HEK293 (cell line): ENCODE data around the gene C4orf50.

ENCODE experiments used
- CTCF ChIA-PET: fragments of 350-600 bp; formaldehyde crosslinking; extraction: SDS; loops from one replicate; lab custom pipeline; 2021; ENCODE audit warnings: antibody characterized with exemption; lab: Yijun Ruan, JAX
- POLR2A ChIA-PET: fragments of 300-600 bp; formaldehyde crosslinking; extraction: SDS; loops from one replicate; lab custom pipeline; 2020; ENCODE audit warnings: antibody characterized with exemption, inconsistent platforms; lab: Yijun Ruan, JAX
- H3K27ac ChIP-seq: fragments of 200-500 bp; sonication (Bioruptor generic); 2 replicates; pipeline ENCODE4 v1.5.1; 2014; ENCODE audit warnings: low read depth, low read length, control low read depth, inconsistent platforms; ENCODE audit errors: extremely low read depth
- H3K36me3 ChIP-seq, 2 experiments: fragments of 200-500 bp in 1 of 2; sonication (Bioruptor generic) in 1 of 2; 1 replicate in 1 of 2; 2 replicates in 1 of 2; pipeline ENCODE4 v1.5.1; 2014 to 2017; ENCODE audit warnings: inconsistent platforms in 2 of 2, low read length in 2 of 2; ENCODE audit not compliant: control insufficient read depth in 2 of 2, insufficient read depth in 1 of 2
- H3K4me1 ChIP-seq: fragments of 200-500 bp; sonication (Bioruptor generic); 2 replicates; pipeline ENCODE4 v1.5.1; 2014; ENCODE audit warnings: mild to moderate bottlenecking, low read length, inconsistent platforms; ENCODE audit not compliant: control insufficient read depth, insufficient read depth
- H3K4me3 ChIP-seq: 2 replicates; pipeline ENCODE4 v1.5.1; 2011; ENCODE audit warnings: low read depth, mild to moderate bottlenecking, control low read depth, low read length, moderate library complexity
- H3K9me3 ChIP-seq: fragments of 200-500 bp; sonication (Bioruptor generic); 2 replicates; pipeline ENCODE4 v1.5.1; 2014; ENCODE audit warnings: low read depth, low read length, inconsistent platforms; ENCODE audit not compliant: control insufficient read depth, insufficient read depth
- FEZF1 ChIP-seq: fragments of 450-650 bp; formaldehyde crosslinking; IDR thresholded peaks from 2 replicates; pipeline ENCODE4 v1.5.1; 2016; ENCODE audit warnings: missing biosample characterization, missing genetic modification characterization
- KLF16 ChIP-seq: fragments of 450-650 bp; formaldehyde crosslinking; IDR thresholded peaks from 2 replicates; pipeline ENCODE4 v1.5.1; 2017; ENCODE audit warnings: missing biosample characterization, missing genetic modification characterization
- MEIS1 ChIP-seq: sonication (generic); formaldehyde crosslinking; IDR thresholded peaks from 2 replicates; pipeline ENCODE4 v1.8.1; 2022; ENCODE audit warnings: missing genetic modification reagents, mild to moderate bottlenecking, borderline replicate concordance
- ZFHX2 ChIP-seq: fragments of 450-650 bp; formaldehyde crosslinking; conservative IDR thresholded peaks from 2 replicates; pipeline ENCODE4 v1.5.1; 2016; ENCODE audit warnings: missing biosample characterization, missing genetic modification characterization
- ZNF140 ChIP-seq: fragments of 450-650 bp; formaldehyde crosslinking; IDR thresholded peaks from 2 replicates; pipeline ENCODE4 v1.5.1; 2016; ENCODE audit warnings: missing biosample characterization, missing genetic modification characterization
- ZNF341 ChIP-seq: fragments of 450-650 bp; formaldehyde crosslinking; IDR thresholded peaks from 2 replicates; pipeline ENCODE4; 2016; ENCODE audit warnings: low read depth, missing biosample characterization, missing genetic modification characterization
- ZNF548 ChIP-seq: fragments of 450-650 bp; formaldehyde crosslinking; IDR thresholded peaks from 2 replicates; pipeline ENCODE4 v1.5.1; 2016; ENCODE audit warnings: missing biosample characterization, missing genetic modification characterization
- ZNF560 ChIP-seq: fragments of 450-650 bp; formaldehyde crosslinking; IDR thresholded peaks from 2 replicates; pipeline ENCODE4 v1.5.1; 2017; ENCODE audit warnings: missing biosample characterization, missing genetic modification characterization, borderline replicate concordance
- ZNF623 ChIP-seq: fragments of 450-650 bp; formaldehyde crosslinking; IDR thresholded peaks from 2 replicates; pipeline ENCODE4 v1.5.1; 2016; ENCODE audit warnings: missing biosample characterization, missing genetic modification characterization
- ZNF629 ChIP-seq: fragments of 450-650 bp; formaldehyde crosslinking; IDR thresholded peaks from 2 replicates; pipeline ENCODE4 v1.5.1; 2017; ENCODE audit warnings: missing biosample characterization, missing genetic modification characterization
- ZNF707 ChIP-seq: fragments of 450-650 bp; formaldehyde crosslinking; IDR thresholded peaks from 2 replicates; pipeline ENCODE4 v1.5.1; 2016; ENCODE audit warnings: missing biosample characterization, missing genetic modification characterization
- ZNF76 ChIP-seq: fragments of 450-650 bp; formaldehyde crosslinking; IDR thresholded peaks from 2 replicates; pipeline ENCODE4; 2016; ENCODE audit warnings: low read depth, missing biosample characterization, missing genetic modification characterization, borderline replicate concordance
- ZNF777 ChIP-seq: fragments of 450-650 bp; formaldehyde crosslinking; IDR thresholded peaks from 2 replicates; pipeline ENCODE4 v1.5.1; 2017; ENCODE audit warnings: missing biosample characterization, missing genetic modification characterization, borderline replicate concordance
- ZSCAN16 ChIP-seq: fragments of 450-650 bp; formaldehyde crosslinking; IDR thresholded peaks from 2 replicates; pipeline ENCODE4 v1.5.1; 2016; ENCODE audit warnings: missing biosample characterization, missing genetic modification characterization
- ZSCAN23 ChIP-seq: fragments of 450-650 bp; formaldehyde crosslinking; IDR thresholded peaks from 2 replicates; pipeline ENCODE4 v1.5.1; 2016; ENCODE audit warnings: missing biosample characterization, missing genetic modification characterization
- TF ChIP-seq, protein P1 (sequence below): fragments of 450-650 bp; formaldehyde crosslinking; IDR thresholded peaks from 2 replicates; pipeline ENCODE4 v1.5.1; 2016; ENCODE audit warnings: missing biosample characterization, missing genetic modification characterization
- TF ChIP-seq, protein P2 (sequence below): fragments of 450-650 bp; formaldehyde crosslinking; IDR thresholded peaks from 2 replicates; pipeline ENCODE4 v1.5.1; 2017; ENCODE audit warnings: missing biosample characterization, missing genetic modification characterization
- TF ChIP-seq, protein P3 (sequence below): fragments of 450-650 bp; formaldehyde crosslinking; IDR thresholded peaks from 2 replicates; pipeline ENCODE4 v1.5.1; 2017; ENCODE audit warnings: missing biosample characterization, missing genetic modification characterization
- TF ChIP-seq, protein P4 (sequence below): fragments of 450-650 bp; formaldehyde crosslinking; IDR thresholded peaks from 2 replicates; pipeline ENCODE4 v1.5.1; 2016; ENCODE audit warnings: missing biosample characterization, missing genetic modification characterization
- TF ChIP-seq, protein P5 (sequence below): sonication (generic); formaldehyde crosslinking; IDR thresholded peaks from 2 replicates; pipeline ENCODE4 v1.8.1; 2022; ENCODE audit warnings: mild to moderate bottlenecking, moderate library complexity, missing genetic modification reagents

Gene C4orf50

DNA sequence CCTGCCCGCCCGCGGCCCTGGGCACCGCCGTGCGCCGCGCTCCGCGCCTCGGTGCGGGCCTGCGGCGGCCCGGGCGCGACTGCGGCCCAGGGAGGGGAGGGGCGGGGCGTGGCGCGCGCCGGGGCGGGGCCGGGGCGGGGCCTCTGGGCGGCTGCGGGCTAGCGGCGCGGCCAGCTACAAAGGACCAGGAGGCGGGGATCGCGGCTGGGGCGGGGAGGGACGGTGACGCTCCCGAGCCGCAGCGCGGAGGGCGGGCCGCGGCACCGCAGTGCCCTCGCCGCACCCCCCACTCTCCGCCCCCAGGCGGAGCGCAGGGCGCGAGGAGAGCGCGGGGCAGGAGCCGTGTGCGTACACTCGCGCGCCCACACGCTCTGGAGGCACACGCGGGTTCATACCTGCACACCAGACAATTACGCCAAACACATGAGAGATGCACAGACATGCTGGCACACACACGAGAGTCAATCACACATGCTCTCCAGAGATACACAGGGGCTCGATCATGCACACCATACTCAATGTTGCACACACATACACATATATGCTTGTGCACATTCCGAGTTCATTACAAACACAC lies 125.1 kb downstream of the C4orf50 start, which contains the start of gene CRMP1:
CRMP1 (minus strand) TSS at position 83 of the 577 bp plus-strand sequence. CDS start 117 bp downstream, outside the sequence.
- POLR2A ChIA-PET = no interaction called here
- CTCF ChIA-PET = no interaction called here
- no peak within 1 kb of the TSS for H3K27ac ChIP-seq
- H3K4me1 ChIP-seq = no peaks in the 10 kb centered on the region
- no peak within 1 kb of the TSS for H3K4me3 ChIP-seq
- TF ChIP-seq, protein P1, sequence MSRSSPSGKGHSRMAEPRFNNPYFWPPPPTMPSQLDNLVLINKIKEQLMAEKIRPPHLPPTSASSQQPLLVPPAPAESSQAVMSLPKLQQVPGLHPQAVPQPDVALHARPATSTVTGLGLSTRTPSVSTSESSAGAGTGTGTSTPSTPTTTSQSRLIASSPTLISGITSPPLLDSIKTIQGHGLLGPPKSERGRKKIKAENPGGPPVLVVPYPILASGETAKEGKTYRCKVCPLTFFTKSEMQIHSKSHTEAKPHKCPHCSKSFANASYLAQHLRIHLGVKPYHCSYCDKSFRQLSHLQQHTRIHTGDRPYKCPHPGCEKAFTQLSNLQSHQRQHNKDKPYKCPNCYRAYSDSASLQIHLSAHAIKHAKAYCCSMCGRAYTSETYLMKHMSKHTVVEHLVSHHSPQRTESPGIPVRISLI (tag by site-specific recombination) = no peak
- TF ChIP-seq ZNF341 (tag by site-specific recombination) = no peak
- no peak for TF ChIP-seq KLF16 (tag by site-specific recombination)
- no peak for TF ChIP-seq ZNF140 (tag by site-specific recombination)
- no peak for TF ChIP-seq ZNF623 (tag by site-specific recombination)
- no peak for TF ChIP-seq FEZF1
- TF ChIP-seq, protein P2, sequence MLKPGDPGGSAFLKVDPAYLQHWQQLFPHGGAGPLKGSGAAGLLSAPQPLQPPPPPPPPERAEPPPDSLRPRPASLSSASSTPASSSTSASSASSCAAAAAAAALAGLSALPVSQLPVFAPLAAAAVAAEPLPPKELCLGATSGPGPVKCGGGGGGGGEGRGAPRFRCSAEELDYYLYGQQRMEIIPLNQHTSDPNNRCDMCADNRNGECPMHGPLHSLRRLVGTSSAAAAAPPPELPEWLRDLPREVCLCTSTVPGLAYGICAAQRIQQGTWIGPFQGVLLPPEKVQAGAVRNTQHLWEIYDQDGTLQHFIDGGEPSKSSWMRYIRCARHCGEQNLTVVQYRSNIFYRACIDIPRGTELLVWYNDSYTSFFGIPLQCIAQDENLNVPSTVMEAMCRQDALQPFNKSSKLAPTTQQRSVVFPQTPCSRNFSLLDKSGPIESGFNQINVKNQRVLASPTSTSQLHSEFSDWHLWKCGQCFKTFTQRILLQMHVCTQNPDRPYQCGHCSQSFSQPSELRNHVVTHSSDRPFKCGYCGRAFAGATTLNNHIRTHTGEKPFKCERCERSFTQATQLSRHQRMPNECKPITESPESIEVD (tag by site-specific recombination) = no peak
- no peak for TF ChIP-seq ZNF76
- TF ChIP-seq MEIS1 (CRISPR knock-in tag) = no peak
- TF ChIP-seq, all 188 proteins: peak for 0
- Histone ChIP-seq H3K9me3 (no peaks in the 10 kb centered on the region), H3K36me3 (no peaks in the 10 kb centered on the region)

DNA sequence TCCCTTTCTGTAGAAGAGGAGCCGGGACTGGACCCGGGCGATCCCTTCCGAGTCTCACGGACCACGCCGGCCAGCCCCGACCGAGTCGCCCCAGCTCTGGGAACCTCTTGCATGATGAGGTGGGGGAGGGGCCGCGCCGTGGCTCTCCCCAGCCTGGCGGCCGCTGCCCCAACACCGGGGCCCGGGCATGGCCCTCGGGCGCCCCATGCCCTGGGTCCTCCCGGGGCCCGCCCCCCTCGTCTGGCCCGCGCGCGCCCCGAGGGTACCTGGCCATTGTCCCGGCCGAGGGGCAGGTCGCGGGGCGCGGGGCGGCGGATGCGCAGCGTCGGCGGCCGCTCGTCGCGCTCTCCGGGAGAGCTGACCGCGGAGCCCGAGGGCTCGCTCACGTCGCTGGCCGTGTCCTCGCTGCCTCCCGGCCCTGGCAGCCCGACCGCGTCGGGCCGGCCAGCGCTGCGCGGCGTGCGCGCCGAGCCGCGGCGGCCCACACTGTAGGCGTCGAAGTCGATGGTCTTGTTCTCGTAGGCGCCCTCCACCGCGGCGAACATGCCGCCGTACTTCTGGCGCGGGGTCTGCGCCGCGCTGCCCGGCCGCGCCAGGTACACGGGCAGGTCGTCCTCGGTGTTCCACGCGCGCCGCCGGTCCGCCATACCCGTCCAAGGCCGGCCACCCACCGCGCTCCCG lies 125.8 kb downstream of the C4orf50 start:
- Histone ChIP-seq H3K9me3 (no peaks in the 10 kb centered on the region), H3K4me1 (no peaks in the 10 kb centered on the region), H3K27ac (no peak overlapping the region), H3K36me3 (no peaks in the 10 kb centered on the region), H3K4me3 (no peak overlapping the region)
- ChIA-PET CTCF (interaction anchor here (0.5 to 1.1 kb wide), 2 partner anchors 106 to 317 kb away, joined by 3 to 4 read pairs; no protein-coding TSS in a partner anchor), POLR2A (no interaction called here)
- TF ChIP-seq ZNF629 (tag by site-specific recombination) = no peak
- no peak for TF ChIP-seq ZNF548 (tag by site-specific recombination)
- no peak for TF ChIP-seq ZFHX2 (tag by site-specific recombination)
- TF ChIP-seq, protein P3, sequence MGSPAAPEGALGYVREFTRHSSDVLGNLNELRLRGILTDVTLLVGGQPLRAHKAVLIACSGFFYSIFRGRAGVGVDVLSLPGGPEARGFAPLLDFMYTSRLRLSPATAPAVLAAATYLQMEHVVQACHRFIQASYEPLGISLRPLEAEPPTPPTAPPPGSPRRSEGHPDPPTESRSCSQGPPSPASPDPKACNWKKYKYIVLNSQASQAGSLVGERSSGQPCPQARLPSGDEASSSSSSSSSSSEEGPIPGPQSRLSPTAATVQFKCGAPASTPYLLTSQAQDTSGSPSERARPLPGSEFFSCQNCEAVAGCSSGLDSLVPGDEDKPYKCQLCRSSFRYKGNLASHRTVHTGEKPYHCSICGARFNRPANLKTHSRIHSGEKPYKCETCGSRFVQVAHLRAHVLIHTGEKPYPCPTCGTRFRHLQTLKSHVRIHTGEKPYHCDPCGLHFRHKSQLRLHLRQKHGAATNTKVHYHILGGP (tag by site-specific recombination) = no peak
- no peak for TF ChIP-seq ZNF707
- TF ChIP-seq, protein P4, sequence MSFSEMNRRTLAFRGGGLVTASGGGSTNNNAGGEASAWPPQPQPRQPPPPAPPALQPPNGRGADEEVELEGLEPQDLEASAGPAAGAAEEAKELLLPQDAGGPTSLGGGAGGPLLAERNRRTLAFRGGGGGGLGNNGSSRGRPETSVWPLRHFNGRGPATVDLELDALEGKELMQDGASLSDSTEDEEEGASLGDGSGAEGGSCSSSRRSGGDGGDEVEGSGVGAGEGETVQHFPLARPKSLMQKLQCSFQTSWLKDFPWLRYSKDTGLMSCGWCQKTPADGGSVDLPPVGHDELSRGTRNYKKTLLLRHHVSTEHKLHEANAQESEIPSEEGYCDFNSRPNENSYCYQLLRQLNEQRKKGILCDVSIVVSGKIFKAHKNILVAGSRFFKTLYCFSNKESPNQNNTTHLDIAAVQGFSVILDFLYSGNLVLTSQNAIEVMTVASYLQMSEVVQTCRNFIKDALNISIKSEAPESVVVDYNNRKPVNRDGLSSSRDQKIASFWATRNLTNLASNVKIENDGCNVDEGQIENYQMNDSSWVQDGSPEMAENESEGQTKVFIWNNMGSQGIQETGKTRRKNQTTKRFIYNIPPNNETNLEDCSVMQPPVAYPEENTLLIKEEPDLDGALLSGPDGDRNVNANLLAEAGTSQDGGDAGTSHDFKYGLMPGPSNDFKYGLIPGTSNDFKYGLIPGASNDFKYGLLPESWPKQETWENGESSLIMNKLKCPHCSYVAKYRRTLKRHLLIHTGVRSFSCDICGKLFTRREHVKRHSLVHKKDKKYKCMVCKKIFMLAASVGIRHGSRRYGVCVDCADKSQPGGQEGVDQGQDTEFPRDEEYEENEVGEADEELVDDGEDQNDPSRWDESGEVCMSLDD (tag by site-specific recombination) = no peak
- no peak for TF ChIP-seq ZSCAN23 (tag by site-specific recombination)
- no peak for TF ChIP-seq ZSCAN16
- no peak for TF ChIP-seq ZNF560 (tag by site-specific recombination)
- TF ChIP-seq, protein P5, sequence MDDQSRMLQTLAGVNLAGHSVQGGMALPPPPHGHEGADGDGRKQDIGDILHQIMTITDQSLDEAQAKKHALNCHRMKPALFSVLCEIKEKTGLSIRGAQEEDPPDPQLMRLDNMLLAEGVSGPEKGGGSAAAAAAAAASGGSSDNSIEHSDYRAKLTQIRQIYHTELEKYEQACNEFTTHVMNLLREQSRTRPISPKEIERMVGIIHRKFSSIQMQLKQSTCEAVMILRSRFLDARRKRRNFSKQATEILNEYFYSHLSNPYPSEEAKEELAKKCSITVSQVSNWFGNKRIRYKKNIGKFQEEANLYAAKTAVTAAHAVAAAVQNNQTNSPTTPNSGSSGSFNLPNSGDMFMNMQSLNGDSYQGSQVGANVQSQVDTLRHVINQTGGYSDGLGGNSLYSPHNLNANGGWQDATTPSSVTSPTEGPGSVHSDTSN = no peak
- no peak for TF ChIP-seq ZNF777
